ENCODE measurements around the gene RSPH6A. TPM values are rescaled to one million over a fixed set of nuclear protein-coding genes. Genes with fewer than 3 reads are reported as not detected.

The RSPH6A gene
- total RNA-seq, 1 experiment from 2014 or later, result 0.39 TPM

DNA sequence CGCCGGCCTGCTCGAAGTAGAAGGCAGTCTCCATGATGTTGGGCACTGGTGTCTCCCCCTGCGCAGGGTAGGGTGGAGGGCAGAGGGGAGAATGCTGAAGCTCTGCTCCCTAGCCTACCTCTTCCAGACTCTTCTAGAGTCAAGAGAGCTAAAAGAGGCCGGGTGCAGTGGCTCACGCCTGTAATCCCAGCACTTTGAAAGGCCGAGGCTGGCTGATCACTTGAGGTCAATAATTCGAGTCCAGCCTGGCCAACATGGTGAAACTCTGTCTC, 10.2 kb downstream of the RSPH6A start:
- no peak for DNase-seq
- ChIA-PET POLR2A (ENCODE audit: unreplicated experiment) (no interaction called here), CTCF (no interaction called here)
- Histone ChIP-seq H2AFZ (no peak overlapping the region), H3K4me3 (no peak overlapping the region), H3F3A (ENCODE audit: insufficient read depth, low read depth) (peaks cover 33% of the 10 kb centered on the region; the same call in 1 of the 2 replicates), H3K4me2 (no peak overlapping the region), H3K36me3 (ENCODE audit: low read depth) (no peaks in the 10 kb centered on the region), H3K27ac (no peak overlapping the region), H3K79me2 (ENCODE audit: low read depth) (no peaks in the 10 kb centered on the region), H3K9me2 (ENCODE audit: insufficient read depth) (no peaks in the 10 kb centered on the region), H4K20me1 (ENCODE audit: insufficient read depth) (no peaks in the 10 kb centered on the region), H3K9me3 (ENCODE audit: insufficient read depth, low read depth) (no peaks in the 10 kb centered on the region), H3K27me3 (ENCODE audit: insufficient read depth, low read depth) (no peaks in the 10 kb centered on the region), H3K4me1 (replicated peaks; ENCODE audit: insufficient read depth) (peaks cover 15% of the 10 kb centered on the region)
- BruUV-seq (replicated peaks), result no TSS peak
- intact Hi-C loops (cut with micrococcal nuclease; ENCODE audit: unreplicated experiment), result no loop called here
- no peak for TF ChIP-seq EZH2 (IDR thresholded peaks at IDR 0.05; ENCODE audit: low read depth)
- TF ChIP-seq, protein P1, sequence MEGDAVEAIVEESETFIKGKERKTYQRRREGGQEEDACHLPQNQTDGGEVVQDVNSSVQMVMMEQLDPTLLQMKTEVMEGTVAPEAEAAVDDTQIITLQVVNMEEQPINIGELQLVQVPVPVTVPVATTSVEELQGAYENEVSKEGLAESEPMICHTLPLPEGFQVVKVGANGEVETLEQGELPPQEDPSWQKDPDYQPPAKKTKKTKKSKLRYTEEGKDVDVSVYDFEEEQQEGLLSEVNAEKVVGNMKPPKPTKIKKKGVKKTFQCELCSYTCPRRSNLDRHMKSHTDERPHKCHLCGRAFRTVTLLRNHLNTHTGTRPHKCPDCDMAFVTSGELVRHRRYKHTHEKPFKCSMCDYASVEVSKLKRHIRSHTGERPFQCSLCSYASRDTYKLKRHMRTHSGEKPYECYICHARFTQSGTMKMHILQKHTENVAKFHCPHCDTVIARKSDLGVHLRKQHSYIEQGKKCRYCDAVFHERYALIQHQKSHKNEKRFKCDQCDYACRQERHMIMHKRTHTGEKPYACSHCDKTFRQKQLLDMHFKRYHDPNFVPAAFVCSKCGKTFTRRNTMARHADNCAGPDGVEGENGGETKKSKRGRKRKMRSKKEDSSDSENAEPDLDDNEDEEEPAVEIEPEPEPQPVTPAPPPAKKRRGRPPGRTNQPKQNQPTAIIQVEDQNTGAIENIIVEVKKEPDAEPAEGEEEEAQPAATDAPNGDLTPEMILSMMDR (conservative IDR thresholded peaks at IDR 0.05), result no peak

DNA sequence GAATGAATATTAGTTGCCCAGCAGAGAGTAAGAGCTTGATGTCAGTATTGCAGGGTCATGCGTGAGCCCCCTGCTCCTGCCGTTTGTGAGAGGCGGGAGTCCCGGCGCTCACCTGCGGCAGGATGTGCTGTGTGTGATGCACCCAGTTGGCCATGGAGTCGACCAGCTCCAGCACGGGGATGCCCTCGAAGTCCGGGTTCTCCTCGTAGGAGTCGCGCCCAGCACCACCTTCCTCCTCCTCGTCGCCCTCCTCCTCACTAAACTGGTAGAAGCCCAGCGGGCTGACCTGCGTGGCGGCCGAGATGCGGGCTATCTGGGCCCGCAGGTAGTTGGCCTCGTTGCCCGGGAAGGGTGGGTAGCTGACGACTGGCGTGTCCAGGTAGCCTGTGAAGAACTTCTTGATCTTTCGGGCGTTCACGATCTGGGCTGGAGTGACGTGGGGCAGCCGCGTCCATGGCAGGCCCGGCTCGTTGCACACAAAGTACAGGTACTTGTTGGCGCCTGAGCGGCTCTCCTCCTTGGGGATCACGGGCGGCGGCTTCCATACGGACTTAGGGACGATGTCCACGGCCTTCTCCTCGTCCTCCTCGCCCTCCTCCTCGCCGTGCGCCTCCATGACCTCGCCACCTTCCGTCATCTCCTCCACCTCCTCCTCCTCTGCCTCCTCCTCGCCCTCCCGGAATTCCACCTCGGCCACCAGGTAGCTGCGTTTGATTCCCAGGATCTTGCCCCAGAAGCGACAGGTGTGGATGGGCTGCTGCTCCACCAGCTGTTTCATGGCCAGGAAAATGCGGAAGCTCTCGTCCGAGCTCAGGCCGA, 10.8 kb downstream of the RSPH6A start:
- no peak for DNase-seq
- TF ChIP-seq, protein P1 (conservative IDR thresholded peaks at IDR 0.05), result no peak
- no peak for TF ChIP-seq EZH2 (IDR thresholded peaks at IDR 0.05; ENCODE audit: low read depth)
- Histone ChIP-seq H3K4me1 (replicated peaks; ENCODE audit: insufficient read depth) (peaks cover 15% of the 10 kb centered on the region), H3K79me2 (ENCODE audit: low read depth) (no peaks in the 10 kb centered on the region), H3K4me2 (no peak overlapping the region), H3F3A (ENCODE audit: insufficient read depth, low read depth) (peaks cover 38% of the 10 kb centered on the region; the same call in 1 of the 2 replicates), H4K20me1 (ENCODE audit: insufficient read depth) (no peaks in the 10 kb centered on the region), H3K36me3 (ENCODE audit: low read depth) (no peaks in the 10 kb centered on the region), H3K9me3 (ENCODE audit: insufficient read depth, low read depth) (no peaks in the 10 kb centered on the region), H3K9me2 (ENCODE audit: insufficient read depth) (no peaks in the 10 kb centered on the region), H3K27me3 (ENCODE audit: insufficient read depth, low read depth) (no peaks in the 10 kb centered on the region), H2AFZ (no peak overlapping the region), H3K4me3 (no peak overlapping the region), H3K27ac (no peak overlapping the region)
- POLR2A ChIA-PET (ENCODE audit: unreplicated experiment), result no interaction called here
- intact Hi-C loops (cut with micrococcal nuclease; ENCODE audit: unreplicated experiment), result no loop called here
- BruUV-seq (replicated peaks), result no TSS peak
- CTCF ChIA-PET, result interaction anchor here (0.7 kb wide), 1 partner anchor 67 kb away, joined by 3 read pairs; no protein-coding TSS in a partner anchor

DNA sequence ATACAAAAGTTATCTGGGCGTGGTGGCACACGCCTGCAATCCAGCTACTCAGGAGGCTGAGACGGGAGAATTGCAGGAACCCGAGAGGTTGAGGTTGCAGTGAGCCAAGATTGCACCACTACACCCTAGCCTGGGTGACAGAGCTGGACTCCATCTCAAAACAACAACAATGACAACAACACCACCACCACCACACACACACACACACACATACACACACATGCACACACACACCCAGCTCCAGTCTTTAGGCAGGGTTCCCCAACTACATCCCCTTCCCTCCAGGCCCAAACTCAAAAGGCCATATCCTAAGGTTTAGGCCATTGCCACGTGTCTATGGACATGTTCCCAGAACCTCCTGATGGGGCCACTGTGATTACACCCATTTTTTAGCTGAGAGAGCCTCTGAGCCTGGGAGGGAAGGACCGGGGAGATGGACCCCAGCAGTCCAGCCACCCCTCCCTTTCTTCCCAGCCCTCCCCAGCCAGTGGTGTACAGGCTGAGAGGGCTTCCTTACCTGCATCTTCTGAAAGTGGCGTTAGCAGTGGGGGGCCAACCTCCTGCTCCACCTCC, 13.4 kb downstream of the RSPH6A start:
- no peaks in the 10 kb centered on the region for H3K9me3 ChIP-seq (ENCODE audit: insufficient read depth, low read depth)
- CTCF ChIA-PET, result no interaction called here
- no TSS peak for BruUV-seq (replicated peaks)
- intact Hi-C loops (cut with micrococcal nuclease; ENCODE audit: unreplicated experiment), result no loop called here
- H3F3A ChIP-seq (ENCODE audit: insufficient read depth, low read depth), result peaks cover 36% of the 10 kb centered on the region; the same call in 1 of the 2 replicates
- no peak for DNase-seq
- no peak overlapping the region for H2AFZ ChIP-seq
- H3K27ac ChIP-seq, result no peak overlapping the region
- no peaks in the 10 kb centered on the region for H3K79me2 ChIP-seq (ENCODE audit: low read depth)
- no peaks in the 10 kb centered on the region for H4K20me1 ChIP-seq (ENCODE audit: insufficient read depth)
- H3K4me2 ChIP-seq, result no peak overlapping the region
- H3K4me1 ChIP-seq (replicated peaks; ENCODE audit: insufficient read depth), result peaks cover 18% of the 10 kb centered on the region
- H3K9me2 ChIP-seq (ENCODE audit: insufficient read depth), result no peaks in the 10 kb centered on the region
- POLR2A ChIA-PET (ENCODE audit: unreplicated experiment), result no interaction called here
- H3K4me3 ChIP-seq, result no peak overlapping the region
- H3K27me3 ChIP-seq (ENCODE audit: insufficient read depth, low read depth), result no peaks in the 10 kb centered on the region
- no peaks in the 10 kb centered on the region for H3K36me3 ChIP-seq (ENCODE audit: low read depth)
- TF ChIP-seq, protein P1 (conservative IDR thresholded peaks at IDR 0.05), result no peak
- no peak for TF ChIP-seq EZH2 (IDR thresholded peaks at IDR 0.05; ENCODE audit: low read depth)

All from PC-9 (cell line).